ENCODE data around the gene UGT2B17.
"Not testable (repeated sequence)": the region's sequence is repeated elsewhere in the genome, so short reads cannot be mapped to it uniquely, and the experiment has no call there.

The UGT2B17 gene

DNA sequence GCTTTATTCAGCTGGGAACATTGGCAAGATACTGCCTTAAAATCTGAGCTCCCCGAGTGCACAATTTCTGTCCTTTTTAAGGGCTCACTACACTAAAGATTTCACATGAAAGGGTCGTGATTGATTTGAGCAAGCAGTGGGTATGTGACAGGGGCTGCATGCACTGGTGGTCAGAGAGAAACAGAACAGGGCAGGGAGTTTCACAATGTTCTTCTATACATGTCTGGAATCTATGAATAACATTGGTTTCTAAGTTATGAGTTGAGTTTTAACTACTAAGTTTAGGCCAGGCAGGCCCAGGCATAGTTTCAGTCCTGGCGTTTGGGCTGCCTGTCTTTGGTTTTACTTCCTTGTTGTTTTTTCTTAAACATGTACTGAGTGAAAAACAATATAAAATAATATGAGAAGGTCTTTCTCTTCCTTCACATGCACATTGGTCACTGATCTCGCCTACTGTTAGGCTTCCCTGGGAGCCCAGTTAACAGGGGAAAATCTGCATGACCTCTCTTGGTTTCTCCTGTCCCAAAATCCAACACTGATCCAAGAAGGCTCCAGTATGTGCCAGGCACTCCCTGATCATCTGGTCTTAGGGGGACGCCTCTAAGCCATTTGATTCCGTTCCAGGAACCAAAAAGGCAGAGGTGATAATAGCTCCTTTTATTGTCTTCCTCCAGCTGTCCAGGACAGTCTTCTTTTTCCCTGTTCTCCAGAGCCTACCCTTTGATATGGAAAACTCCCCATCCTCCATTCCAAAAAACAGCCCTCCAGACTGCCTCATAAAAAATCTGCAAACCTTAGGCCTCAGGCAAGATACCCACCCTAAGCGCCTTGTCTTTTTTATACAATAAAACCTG lies at the start of gene UGT2B17:
TSS of gene UGT2B17 (minus strand) at position 51 of the 854 bp plus-strand sequence. CDS start 7,838 bp downstream, outside the sequence.
- no peak for DNase-seq

DNA sequence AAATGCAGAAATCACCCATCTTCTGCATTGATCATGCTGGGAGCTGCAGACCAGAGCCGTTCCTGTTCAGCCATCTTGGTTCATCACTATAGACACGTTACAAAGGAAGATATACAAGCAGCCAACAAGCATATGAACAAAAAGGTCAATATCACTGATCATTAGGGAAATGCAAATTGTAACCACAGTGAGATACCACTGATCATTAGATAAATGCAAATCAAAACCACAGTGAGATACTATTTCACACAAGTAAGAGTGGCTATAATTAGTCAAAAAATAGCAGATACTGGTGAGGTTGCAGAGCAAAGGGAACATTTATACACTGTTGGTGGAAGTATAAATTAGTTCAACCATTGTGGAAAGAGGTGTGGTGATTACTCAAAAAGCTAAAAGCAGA lies 46.6 kb upstream of the UGT2B17 start:
- not testable (repeated sequence) for DNase-seq

DNA sequence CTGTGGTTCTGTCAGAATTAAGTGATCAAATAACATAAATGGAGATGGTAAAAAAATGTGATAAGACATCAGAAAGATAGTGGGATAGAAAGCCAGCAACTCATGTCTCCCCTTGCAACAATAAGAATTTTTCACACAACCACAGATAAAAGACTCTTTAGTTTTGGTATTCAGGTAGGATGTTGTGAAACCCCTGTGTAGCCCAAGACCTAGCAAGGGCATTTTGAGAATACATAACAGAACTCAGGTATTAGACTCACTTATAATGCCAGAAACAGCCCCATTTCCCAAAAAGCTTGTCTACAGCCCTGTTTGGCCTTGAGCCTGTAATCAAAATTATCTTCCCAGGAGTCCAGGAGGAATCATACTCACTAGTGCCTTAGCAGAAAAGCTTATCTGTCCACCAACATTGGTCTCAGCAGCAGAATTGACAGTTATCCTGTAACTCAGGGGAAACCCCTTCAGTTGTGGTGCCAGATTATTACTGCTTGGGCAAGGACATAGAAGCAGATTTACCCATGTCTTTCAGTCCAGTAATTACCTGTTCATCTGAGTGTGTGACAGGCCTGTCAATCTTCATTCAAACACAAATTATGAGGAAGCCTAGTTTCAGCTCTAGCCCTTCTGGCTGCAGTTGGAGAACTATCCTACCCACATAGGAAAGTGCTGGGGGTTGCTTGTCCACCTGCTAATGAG lies 41.0 kb upstream of the UGT2B17 start:
- no peak for DNase-seq

DNA sequence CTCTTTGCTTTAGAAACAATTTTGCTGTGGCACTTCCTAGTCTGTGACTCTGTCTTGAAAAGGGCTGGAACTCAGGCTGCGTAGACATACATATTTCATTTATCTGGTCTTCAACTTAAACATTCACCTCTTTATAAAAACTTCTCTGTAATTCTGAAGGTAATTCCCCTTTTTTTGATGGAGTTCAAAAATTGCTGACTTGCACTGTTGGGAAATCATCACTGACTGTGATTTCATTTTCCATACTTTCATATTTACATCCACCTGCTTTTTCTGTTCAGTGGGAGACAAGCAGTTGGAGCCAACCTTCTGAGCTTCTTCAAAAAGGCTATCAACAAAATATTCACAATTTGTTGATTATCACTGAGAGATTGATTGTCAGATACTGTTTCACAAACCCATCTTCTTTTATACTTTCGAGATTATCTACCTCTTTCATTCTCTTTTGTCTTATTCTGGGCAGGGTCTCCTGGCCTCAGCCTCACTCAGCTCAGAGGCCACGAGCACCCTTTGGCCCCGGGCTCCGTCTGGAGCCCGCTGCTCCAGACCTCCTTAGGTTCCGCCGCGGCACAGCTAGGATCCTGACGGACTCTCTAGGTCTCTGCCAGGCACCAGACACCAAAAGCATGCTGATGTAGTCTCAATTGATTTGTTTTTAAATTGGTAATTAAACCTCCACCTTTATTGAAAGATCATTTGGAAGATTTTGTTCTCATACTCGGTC lies 39.7 kb upstream of the UGT2B17 start:
- DNase-seq, result no peak

DNA sequence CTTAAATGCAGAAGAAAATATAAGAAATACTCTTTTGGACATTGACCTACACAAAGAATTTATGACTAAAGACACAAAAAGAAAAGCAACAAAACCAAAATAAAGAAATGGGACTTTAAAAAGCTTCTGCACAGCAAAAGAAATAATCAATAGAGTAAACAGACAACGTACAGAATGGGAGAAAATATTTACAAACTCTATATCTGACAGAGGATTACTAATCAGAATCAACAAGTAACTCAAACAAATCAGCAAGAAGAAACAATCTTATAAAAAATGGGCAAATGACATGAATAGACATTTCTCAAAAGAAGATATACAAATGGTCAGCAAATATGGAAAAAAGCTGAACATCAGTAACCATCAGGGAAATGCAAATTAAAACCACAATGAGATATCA lies 37.6 kb upstream of the UGT2B17 start:
- DNase-seq, result no peak

DNA sequence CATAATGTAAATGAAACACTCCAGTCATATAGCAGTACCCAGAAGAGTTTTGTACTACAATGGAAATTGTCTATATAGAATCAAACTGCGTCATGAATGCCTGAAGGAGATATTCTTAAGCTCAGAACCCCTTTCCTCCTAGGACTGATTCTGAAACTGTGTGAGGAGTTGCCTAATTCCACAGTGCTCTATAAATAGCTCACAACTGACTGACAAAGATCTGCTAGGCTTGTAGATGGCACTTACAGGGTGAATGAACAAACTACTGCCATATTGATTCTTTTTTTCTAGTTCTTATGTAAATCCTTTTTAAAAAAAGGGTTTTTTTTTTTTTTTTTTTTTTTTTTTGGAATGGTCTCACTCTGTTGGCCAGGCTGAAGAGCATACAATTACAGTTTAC lies 30.1 kb upstream of the UGT2B17 start:
- DNase-seq, result no peak

DNA sequence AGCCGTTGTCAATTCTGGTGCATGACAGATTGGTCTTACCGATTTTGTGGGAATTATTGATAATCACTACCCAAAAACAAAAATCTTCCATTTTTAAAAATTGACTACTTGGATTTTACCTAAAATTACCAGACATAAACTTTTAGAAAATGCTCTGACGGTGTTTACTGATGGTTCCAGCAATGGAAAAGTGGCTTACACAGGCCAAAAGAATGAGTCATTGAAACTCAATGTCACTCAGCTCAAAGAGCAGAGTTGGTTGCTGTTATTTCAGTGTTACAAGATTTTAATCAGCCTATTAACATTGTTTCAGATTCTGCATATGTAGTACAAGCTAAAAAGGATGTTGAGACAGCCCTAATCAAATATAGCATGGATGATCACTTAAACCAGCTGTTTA lies 23.0 kb upstream of the UGT2B17 start:
- no peak for DNase-seq

DNA sequence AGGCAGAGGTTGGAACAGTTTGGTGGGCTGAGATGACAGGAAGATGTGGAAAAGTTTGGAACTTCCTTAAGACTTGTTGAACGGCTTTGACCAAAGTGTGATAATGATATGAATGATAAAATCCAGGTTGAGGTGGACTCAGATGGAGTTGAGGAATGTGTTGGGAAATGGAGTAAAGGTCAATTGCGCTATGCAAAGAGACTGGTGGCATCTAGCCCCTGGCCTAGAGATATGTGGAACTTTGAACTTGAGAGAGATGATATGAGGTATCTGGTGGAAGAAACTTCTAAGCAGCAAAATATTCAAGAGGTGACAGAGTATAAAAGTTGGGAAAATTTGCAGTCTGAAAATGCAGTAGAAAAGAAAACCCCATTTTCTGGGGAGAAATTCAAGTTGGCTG lies 21.4 kb upstream of the UGT2B17 start:
- no peak for DNase-seq

DNA sequence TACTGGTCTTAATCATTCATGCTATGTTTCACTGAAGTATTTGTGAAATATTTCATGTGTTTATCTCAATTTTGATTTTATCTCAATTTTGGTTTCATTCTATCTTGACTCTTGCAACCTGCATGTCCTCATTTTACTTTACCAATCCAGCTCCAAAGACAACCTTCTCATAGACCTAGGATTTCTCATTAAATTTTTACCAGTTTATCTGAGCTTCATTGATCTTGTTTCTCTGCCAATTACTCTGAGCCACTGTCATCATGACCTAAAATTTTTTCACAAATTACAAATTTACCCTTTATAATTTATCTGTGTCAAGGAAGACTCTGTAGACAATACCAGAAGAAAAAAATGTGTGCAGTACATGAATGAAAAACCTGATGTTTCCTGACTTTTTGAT lies 18.6 kb upstream of the UGT2B17 start:
- DNase-seq, result no peak

DNA sequence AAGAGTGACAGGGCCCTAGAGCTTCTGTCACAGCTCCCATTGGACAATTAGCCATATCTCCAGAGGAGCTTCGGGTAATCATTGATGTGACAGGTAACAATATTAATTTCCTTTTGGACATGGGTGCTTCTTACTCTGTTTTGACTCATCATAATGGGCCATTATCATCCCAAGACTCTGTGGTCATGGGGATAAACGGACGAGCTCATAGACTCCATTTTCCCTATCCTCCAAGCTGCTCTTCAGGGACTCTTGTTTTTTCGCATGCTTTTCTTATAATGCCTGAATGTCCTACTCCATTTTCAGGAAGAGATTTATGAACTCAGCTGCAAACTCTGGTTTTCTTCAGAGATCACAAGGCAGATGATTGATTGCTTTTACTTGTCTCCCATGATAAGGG lies 17.0 kb upstream of the UGT2B17 start:
- no peak for DNase-seq

DNA sequence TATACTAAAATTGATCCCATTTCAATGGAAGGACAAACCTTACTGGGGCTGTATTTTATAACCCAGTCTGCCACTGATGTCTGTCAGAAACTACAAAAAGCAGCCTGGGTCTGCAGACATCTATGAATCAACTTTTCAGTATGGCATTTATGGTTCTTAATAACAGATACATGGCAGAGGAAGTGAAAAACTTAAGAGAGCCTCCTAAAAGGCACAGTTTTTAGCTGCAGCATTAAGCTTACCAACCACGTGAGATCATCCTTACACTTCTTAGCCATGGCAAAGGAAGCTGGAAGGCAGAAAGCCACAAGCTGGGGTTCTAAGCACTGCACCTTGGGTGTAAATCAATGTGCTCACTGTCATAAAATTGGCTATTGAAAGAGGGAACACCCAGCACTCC lies 16.6 kb upstream of the UGT2B17 start:
- no peak for DNase-seq

DNA sequence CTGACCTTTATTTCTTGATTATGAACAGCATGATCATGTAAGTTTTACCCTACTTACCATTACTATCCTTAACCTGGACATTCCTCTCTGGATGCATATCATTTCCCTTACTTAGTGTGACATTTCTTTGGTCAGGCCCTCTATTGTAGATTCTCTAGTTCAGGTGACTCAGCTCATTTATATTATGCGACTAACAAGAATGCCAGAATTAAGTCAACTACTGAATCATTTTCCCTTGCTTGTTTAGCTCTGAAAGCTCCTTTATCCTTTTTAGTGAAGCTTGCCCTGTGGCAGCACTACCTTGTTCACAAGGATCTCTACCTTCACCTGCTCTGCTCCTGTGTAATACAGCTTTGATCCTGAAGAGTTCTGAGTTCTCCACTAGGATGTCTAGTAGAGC lies 15.1 kb upstream of the UGT2B17 start:
- no peak for DNase-seq

DNA sequence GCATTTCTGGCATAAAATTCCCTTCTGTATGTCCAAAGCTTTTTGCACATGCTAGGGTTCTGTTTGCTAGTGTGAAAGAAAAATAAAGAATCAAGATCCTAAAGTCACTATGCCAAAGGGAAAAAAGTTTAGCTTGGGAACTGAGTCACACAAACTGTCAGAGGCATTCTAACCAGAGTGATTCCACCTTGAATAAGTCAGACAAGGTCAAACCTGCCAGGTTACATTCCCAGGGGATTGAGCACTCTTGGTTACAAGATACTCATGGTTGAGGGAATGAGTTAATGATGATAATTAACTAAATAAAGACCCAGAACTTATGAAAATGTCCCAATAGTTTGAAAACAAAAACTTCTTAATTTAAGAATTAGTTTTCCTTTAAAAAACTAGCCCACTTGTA lies 13.7 kb upstream of the UGT2B17 start:
- DNase-seq, result no peak

DNA sequence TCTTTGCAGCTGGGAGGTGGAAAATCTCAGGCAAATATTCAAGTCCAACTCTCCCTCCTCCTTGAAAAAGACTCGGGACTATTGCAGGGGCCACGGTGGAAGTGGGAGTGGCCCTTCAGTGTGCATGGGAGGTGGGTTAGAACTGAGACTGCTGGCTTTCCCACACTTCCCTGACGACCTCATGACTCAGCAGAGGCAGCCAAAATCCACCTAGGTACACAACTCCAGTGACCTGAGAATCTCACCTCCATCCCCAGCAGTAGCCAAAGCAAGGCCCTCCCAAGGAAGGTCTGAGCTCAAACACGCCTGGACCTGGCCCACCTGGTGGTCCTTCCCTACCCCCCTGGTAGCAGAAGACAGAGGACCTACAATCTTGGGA lies 6.2 kb upstream of the UGT2B17 start:
- no peak for DNase-seq

DNA sequence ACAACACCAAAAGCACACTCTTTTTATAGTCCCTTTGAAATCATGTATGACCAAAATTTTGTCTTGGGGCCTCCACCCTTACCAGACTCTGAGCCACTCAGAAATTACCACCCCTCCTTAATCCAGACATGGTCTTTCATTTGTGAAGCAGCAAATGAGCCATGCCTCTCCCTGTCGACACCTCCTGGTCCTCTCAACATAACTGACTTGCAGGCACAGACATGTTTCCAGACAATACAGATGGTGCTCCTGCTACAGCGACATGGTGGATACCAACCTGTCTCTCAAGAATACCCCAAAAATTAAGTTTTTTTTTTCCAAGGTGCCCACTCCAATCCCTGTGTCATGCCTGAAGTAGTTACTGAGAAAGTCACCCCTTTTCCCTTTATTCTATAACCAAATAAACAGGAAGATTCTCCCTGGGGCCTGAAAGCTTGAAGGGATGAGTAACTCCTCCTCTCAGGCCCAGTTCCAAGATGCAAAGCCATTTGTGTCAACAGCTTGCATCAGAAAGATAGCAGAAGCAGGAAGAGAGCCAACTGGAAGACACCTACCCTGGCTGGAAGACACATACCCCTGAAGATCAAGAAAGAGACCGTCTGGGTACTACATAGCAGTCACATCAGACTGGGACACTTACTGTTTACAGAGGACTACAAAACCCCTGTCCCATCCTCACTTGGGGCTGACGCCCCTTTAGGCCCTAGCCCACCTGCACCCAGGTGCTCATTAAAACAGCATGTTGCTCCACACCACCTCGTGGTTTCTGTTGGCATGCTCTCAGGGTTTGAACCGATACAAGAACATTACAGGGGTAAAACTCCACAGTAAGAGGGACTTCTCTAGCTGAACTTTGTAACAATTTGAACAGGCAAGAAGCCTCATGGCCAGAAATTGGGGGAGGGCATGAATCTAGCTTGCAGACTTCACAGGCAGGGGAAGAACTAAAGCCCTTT lies 5.5 kb upstream of the UGT2B17 start:
- DNase-seq, result no peak

DNA sequence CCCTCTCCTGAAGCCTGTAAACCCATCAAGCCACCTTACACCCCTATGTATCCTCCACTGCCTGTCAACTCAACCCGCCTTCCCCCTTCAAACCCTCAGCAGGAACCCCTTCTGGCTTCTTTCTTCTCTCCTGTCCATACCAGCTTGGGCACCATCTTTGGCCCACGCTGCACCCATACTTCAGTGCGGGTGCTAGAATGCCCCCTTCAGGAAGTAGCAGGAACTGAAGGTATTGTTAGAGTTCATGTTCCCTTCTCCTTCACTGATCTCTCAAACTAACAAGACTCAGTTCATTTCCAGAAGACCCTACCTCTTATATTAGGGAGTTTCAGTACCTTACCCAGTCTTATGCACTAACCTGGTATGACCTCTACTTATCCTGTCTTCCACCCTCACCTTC lies 1.5 kb upstream of the UGT2B17 start:
- no peak for DNase-seq

DNA sequence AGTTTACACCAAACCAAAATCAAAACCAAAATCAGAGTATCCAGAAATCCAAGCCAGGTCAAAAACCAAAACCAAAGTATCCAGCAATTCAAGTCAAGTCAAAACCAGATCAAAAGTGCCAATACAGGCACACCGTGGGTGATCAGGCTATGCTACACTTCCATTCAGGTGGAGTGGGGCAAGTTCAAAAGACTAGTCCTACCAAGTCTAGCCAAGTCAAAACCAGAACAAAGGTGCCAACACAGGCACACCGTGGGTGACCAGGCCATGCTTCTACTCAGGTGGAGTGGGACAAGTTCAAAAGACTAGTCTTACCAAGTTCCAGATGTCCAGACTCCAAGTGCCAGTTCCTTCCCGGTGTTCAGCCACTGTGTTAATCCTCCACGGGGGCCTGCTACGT lies 486 bp downstream of the UGT2B17 start:
- DNase-seq, result not testable (repeated sequence)

DNA sequence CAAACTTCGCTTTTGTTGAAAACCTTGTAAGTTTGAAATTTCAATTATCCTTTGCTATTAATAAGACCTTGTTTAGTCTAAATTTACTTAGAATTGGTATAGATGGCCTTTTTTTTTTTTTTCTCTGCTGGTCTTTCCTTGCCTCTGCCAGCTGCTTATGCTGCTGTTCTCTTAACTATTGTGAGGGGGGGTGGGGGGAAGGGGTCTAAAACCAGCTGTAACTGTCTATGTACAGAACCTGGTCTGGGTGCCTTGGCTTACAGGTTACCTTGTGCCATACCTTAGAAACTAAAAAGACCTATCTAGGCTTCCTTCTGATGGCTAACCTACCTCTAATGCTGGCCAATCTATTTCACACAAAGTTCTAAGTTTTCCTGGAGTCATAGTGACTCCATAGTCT lies 1.0 kb downstream of the UGT2B17 start:
- DNase-seq, result no peak

DNA sequence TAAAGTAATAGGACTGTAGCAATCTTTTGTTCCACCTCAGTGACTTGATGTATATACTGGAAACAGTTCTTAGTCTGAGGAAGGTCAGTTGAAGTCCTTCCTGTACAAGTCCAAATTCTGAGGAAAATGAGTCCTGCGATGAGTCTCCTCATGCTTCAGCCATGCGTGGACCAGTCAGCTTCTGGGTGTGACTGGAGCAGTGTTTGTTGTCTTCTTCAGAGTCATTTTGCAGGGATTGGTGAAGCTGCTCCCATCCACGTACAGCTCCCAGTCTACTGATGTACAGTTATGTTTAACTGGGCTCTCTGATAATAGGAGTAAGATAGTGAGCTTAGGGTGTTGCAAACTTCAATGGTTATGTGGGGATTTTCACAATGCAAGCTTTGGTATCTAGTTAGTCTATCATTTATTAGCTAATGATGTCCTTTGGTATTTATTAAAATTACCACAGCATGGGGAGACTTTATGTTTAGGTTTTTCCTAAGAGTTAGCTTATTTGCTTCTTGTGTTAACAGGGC lies 3.4 kb downstream of the UGT2B17 start:
- no peak for DNase-seq

DNA sequence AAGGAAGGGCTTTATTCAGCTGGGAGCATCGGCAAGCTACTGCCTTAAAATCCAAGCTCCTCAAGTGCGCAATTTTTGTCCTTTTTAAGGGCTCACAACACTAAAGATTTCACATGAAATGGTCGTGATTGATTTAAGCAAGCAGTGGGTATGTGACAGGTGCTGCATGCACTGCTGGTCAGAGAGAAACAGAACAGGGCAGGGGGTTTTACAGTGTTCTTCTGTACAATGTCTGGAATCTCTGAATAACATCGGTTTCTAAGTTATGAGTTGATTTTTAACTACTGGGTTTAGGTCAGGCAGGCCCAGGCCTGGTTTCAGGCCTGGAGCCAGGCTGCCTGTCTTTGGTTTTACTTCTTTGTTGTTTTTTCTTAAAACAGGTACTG lies 6.0 kb downstream of the UGT2B17 start:
- DNase-seq, result no peak

DNA sequence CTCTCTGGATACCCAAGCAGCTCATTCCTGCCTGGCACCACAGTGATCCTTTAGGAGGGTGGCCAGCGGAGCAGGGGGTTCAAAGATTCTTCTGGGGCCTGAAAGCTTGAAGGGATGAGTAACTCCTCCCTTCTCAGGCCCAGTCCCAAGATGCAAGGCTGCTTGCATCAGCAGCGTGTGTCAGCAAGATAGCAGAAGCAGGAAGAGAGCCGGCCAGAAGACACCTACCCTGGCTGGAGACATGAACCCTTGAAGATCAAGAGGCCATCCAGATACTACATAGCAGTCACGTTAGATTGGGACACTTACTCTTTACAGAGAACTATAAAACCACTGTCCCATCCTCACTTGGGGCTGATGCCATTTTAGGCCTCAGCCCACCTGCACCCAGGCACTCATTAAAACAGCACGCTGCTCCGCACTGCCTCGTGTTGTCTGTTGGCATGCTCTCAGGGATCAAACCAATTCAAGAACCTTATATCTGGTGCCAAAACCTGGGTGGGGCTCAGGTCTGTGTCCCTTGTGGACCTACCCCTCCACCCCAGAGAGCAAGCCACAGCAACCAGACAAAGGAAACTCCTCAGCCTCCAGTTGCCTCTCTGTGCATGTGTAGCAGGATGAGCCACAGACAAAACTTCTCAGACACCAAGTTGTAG lies 6.5 kb downstream of the UGT2B17 start:
- no peak for DNase-seq

DNA sequence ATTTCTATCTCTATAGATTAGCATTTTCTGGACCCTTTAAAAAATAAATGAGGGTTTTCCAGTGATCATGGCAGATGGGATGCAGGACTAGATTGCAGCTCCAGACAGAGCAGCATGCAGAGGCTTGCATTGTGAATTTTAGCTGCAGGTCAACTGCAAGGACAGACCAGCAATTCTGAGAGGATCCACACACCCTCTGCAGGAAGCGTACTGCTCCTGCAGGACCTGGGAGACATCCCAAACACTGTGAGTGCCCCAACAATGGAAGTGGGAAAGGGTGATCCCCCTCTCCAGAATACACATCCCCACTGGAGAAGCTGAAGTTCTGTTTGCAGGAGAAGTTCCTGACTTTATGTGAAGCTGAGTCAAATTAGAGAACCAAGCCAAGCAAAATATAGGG lies 7.1 kb downstream of the UGT2B17 start:
- not testable (repeated sequence) for DNase-seq
